CD1c-positive myeloid dendritic cell (primary cell): ENCODE measurements around the gene CLP1.

Experiments used
- DNase-seq: peaks from one replicate; pipeline ENCODE4 v3.0.0-alpha.2; 2016; ENCODE audit errors: extremely low spot score

Gene CLP1

GRCh38 chr11:57657194-57658022 is at the start of gene CLP1:
CLP1 (plus strand) TSS chr11:57657762; CDS start chr11:57659477, 1,715 bp downstream.
- DNase-seq = peak; percentile 100

- no peak for DNase-seq
Observed at GRCh38 chr11:57610170-57610569, 47.4 kb upstream of the CLP1 start.

GRCh38 chr11:57614234-57614772 is 43.3 kb upstream of the CLP1 start:
- no peak for DNase-seq

GRCh38 chr11:57615308-57615707 is 42.3 kb upstream of the CLP1 start:
- DNase-seq = no peak

GRCh38 chr11:57616595-57616994 is 41.0 kb upstream of the CLP1 start:
- no peak for DNase-seq

GRCh38 chr11:57618438-57618837 is 39.1 kb upstream of the CLP1 start:
- no peak for DNase-seq

GRCh38 chr11:57619331-57619730 is 38.2 kb upstream of the CLP1 start:
- no peak for DNase-seq

GRCh38 chr11:57620467-57620866 is 37.1 kb upstream of the CLP1 start:
- DNase-seq = no peak

- no peak for DNase-seq
Observed at GRCh38 chr11:57622263-57622662, 35.3 kb upstream of the CLP1 start.

GRCh38 chr11:57624864-57625263 is 32.7 kb upstream of the CLP1 start:
- no peak for DNase-seq

GRCh38 chr11:57626895-57627294 is 30.7 kb upstream of the CLP1 start:
- DNase-seq = no peak

GRCh38 chr11:57630171-57630570 is 27.4 kb upstream of the CLP1 start:
- no peak for DNase-seq

- DNase-seq = no peak
Observed at GRCh38 chr11:57632116-57632515, 25.4 kb upstream of the CLP1 start.

- no peak for DNase-seq
Observed at GRCh38 chr11:57633394-57634070, 24.0 kb upstream of the CLP1 start.

- DNase-seq = no peak
Observed at GRCh38 chr11:57634311-57634710, 23.3 kb upstream of the CLP1 start.

GRCh38 chr11:57635246-57635645 is 22.3 kb upstream of the CLP1 start:
- no peak for DNase-seq

- no peak for DNase-seq
Observed at GRCh38 chr11:57637626-57638004, 19.9 kb upstream of the CLP1 start.

GRCh38 chr11:57638005-57638781 is 19.4 kb upstream of the CLP1 start:
- no peak for DNase-seq

GRCh38 chr11:57638811-57639320 is 18.7 kb upstream of the CLP1 start:
- no peak for DNase-seq

GRCh38 chr11:57639321-57640067 is 18.1 kb upstream of the CLP1 start:
- no peak for DNase-seq

- no peak for DNase-seq
Observed at GRCh38 chr11:57640068-57640800, 17.3 kb upstream of the CLP1 start.
